Measurements from ENCODE around the gene TNFAIP2.

The TNFAIP2 gene

DNA sequence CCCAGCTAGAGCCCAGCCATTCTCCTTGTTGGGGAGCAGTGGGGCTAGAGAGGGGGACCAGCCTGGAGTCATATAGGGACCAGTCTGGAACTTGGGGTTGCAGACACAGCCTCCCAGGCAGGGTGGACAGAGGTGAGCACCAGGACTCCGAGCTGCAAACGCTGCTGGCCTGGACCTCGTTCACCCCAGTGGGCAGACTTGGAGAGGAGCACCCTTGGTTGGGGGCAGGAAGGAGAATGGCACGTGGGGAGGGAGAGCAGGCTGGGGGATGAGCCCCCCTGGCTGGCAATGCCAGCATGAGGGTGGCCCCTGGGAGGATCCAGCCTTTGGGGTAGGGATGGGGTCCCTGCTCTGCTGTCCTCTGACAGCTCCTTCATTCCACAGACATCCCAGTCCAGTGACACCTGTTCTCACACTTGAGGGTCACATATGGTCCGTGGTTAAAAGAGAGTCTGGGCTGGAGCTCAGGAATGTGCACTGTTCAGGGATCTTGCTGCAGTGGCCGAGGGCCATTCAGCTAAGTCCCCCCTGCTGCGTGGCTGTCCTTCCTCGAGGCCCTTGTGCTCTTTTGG, 36.4 kb upstream of the TNFAIP2 start:
- Histone ChIP-seq H3K27ac (ENCODE audit: poor library complexity, severe bottlenecking) (no peak overlapping the region), H3K4me1 (ENCODE audit: insufficient read depth, poor library complexity, severe bottlenecking) (no peaks in the 10 kb centered on the region), H3K9me3 (ENCODE audit: severe bottlenecking) (no peaks in the 10 kb centered on the region), H3K36me3 (ENCODE audit: low read depth) (no peaks in the 10 kb centered on the region), H3K4me3 (ENCODE audit: severe bottlenecking) (no peak overlapping the region), H3K27me3 (ENCODE audit: insufficient read depth, poor library complexity, severe bottlenecking) (peaks cover 11% of the 10 kb centered on the region)
- ATAC-seq (ENCODE audit: low read depth) (no peak), DNase-seq (ENCODE audit: low spot score) (no peak)
- TF ChIP-seq, protein P1, sequence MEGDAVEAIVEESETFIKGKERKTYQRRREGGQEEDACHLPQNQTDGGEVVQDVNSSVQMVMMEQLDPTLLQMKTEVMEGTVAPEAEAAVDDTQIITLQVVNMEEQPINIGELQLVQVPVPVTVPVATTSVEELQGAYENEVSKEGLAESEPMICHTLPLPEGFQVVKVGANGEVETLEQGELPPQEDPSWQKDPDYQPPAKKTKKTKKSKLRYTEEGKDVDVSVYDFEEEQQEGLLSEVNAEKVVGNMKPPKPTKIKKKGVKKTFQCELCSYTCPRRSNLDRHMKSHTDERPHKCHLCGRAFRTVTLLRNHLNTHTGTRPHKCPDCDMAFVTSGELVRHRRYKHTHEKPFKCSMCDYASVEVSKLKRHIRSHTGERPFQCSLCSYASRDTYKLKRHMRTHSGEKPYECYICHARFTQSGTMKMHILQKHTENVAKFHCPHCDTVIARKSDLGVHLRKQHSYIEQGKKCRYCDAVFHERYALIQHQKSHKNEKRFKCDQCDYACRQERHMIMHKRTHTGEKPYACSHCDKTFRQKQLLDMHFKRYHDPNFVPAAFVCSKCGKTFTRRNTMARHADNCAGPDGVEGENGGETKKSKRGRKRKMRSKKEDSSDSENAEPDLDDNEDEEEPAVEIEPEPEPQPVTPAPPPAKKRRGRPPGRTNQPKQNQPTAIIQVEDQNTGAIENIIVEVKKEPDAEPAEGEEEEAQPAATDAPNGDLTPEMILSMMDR (IDR thresholded peaks at IDR 0.05; ENCODE audit: poor library complexity, severe bottlenecking) = no peak

DNA sequence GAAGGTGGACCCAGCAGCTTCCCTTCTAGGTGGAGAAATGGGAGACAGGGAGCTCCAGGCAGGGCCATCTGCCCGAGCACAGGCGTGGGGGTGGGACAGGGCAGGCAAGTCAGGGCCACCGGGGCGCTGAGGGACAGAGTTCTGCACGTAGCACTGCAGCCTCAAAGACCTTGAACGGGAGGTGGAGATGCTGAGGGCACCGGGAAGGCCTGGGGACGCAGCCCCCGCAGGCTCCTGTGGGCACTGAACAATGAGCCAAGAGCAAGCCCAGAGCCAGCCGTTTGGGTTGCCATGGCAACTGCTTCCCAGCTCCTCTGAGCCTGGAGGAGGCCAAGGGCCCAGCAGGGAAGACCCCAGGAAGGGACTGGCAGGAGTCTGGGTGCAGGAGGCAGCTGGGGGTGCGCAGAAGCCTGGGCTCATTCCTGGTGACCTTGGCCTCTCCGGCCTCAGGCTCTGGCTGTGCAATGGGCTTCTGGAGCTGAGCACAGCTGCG, 35.9 kb upstream of the TNFAIP2 start:
- DNase-seq (ENCODE audit: low spot score) (no peak), ATAC-seq (ENCODE audit: low read depth) (no peak)
- H3K36me3 ChIP-seq (ENCODE audit: low read depth) = no peaks in the 10 kb centered on the region
- no peaks in the 10 kb centered on the region for H3K4me1 ChIP-seq (ENCODE audit: insufficient read depth, poor library complexity, severe bottlenecking)
- no peak overlapping the region for H3K27ac ChIP-seq (ENCODE audit: poor library complexity, severe bottlenecking)
- TF ChIP-seq, protein P1 (IDR thresholded peaks at IDR 0.05; ENCODE audit: poor library complexity, severe bottlenecking) = no peak
- H3K4me3 ChIP-seq (ENCODE audit: severe bottlenecking) = no peak overlapping the region
- H3K9me3 ChIP-seq (ENCODE audit: severe bottlenecking) = no peaks in the 10 kb centered on the region
- peaks cover 11% of the 10 kb centered on the region for H3K27me3 ChIP-seq (ENCODE audit: insufficient read depth, poor library complexity, severe bottlenecking)

DNA sequence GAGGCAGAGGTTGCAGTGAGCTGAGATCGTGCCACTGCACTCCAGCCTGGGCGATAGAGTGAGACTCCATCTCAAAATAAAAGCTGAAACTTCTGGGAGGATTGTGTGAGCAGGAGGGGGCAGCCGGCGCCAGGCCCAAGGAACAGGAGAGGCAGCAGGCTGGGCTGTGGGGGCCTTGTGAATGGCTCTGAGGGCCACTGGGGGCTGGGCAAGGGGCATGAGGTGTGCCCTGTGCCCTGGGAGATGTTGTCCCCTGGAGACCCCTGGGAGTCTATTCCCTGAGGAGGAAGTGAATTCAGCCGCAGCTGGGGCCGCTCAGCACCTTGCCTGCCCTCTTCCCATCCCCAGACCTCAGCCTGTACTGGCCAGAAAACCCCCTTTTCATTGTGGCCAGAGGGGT, 34.3 kb upstream of the TNFAIP2 start:
- H3K27ac ChIP-seq (ENCODE audit: poor library complexity, severe bottlenecking) = no peak overlapping the region
- TF ChIP-seq, protein P1 (IDR thresholded peaks at IDR 0.05; ENCODE audit: poor library complexity, severe bottlenecking) = no peak
- H3K27me3 ChIP-seq (ENCODE audit: insufficient read depth, poor library complexity, severe bottlenecking) = peaks cover 9% of the 10 kb centered on the region
- no peaks in the 10 kb centered on the region for H3K9me3 ChIP-seq (ENCODE audit: severe bottlenecking)
- no peaks in the 10 kb centered on the region for H3K4me1 ChIP-seq (ENCODE audit: insufficient read depth, poor library complexity, severe bottlenecking)
- DNase-seq (ENCODE audit: low spot score) (no peak), ATAC-seq (ENCODE audit: low read depth) (no peak)
- H3K36me3 ChIP-seq (ENCODE audit: low read depth) = no peaks in the 10 kb centered on the region
- no peak overlapping the region for H3K4me3 ChIP-seq (ENCODE audit: severe bottlenecking)

DNA sequence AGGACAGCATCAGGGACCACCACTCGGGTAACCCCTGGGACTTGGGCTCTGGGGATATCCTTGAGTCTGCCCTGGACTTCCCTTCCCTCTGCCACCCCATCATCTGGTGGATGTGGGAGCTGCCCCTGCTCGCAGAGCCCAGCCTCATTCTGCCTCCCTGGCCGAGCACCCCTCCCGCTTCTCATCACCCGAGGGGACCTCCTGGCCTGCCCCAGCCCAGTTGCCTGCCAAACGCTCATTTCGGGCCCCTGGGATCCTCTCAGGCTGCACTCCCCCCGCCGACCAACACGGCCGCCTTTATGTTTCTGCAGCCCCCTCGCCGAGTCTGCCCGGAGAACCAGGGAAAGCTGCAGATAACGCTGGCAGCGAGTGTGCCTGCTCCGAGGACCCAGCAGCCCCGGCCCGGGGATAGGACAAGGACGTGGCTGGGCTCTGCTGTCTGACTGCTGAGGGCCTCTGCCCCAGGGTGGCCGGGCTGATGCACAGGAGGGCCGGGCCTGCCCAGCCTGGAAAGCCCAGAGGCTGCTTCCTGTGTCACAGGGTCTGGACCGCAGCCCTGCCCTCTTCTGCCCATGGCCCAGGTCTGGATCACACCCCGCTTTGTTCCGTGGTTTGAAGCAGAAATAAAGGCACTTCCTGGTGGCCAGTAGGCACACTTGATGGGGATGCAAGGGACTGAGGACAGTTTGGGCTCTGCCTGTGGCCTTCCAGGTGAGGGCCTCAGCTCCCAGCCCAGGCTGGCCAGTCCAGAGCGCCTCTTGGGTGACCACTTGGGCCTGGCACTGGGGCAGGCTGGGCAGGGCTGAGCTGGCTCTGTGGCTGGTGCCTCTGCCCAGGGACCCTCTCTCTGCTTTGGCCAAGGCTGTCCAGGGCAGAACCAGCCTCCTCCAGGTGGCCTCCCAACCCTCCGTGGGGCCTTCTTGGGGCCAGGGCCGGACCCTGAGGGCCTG, 33.6 kb upstream of the TNFAIP2 start:
- no peak overlapping the region for H3K27ac ChIP-seq (ENCODE audit: poor library complexity, severe bottlenecking)
- H3K9me3 ChIP-seq (ENCODE audit: severe bottlenecking) = no peaks in the 10 kb centered on the region
- TF ChIP-seq, protein P1 (IDR thresholded peaks at IDR 0.05; ENCODE audit: poor library complexity, severe bottlenecking) = no peak
- DNase-seq (ENCODE audit: low spot score) (no peak), ATAC-seq (ENCODE audit: low read depth) (no peak)
- no peak overlapping the region for H3K4me3 ChIP-seq (ENCODE audit: severe bottlenecking)
- peaks cover 2% of the 10 kb centered on the region for H3K27me3 ChIP-seq (ENCODE audit: insufficient read depth, poor library complexity, severe bottlenecking)
- H3K36me3 ChIP-seq (ENCODE audit: low read depth) = no peaks in the 10 kb centered on the region
- H3K4me1 ChIP-seq (ENCODE audit: insufficient read depth, poor library complexity, severe bottlenecking) = no peaks in the 10 kb centered on the region
